Fibroblast of lung (primary cell): ENCODE data around the gene ATRX.
"Not testable (repeated sequence)": the region's sequence is repeated elsewhere in the genome, so short reads cannot be mapped to it uniquely, and the experiment has no call there.

Source experiments
- EZH2 ChIP-seq: IDR thresholded peaks from 2 replicates; pipeline ENCODE4 v1.5.1; 2012; ENCODE audit warnings: low read length, control low read depth, mild to moderate bottlenecking; ENCODE audit errors: missing control alignments
- TF ChIP-seq, protein P1 (sequence below), 2 donors: IDR thresholded peaks in 1 of 2; conservative IDR thresholded peaks in 1 of 2; 1 replicate in 1 of 2; 2 replicates in 1 of 2; pipeline ENCODE4 v1.5.1; 2011 to 2012; ENCODE audit warnings: low read length in 2 of 2, control low read depth in 1 of 2, inconsistent platforms in 1 of 2, low read depth in 1 of 2, mild to moderate bottlenecking in 1 of 2

DNA sequence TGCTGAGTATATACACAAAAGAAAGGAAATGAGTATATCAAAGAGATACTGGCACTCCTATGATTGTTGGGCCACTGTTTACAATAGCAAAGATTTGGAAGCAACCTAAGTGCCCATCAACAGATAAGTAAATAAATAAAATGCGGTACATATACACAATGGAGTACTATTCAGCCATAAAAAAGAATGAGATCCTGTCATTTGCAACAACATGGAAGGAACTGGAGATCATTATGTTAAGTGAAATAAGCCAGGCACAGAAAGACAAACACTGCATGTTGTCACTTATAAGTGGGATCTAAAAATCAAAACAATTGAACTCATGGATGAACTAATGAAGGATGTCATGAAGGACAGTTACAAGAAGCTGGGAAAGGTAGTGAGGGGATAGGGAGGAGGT, 100.3 kb downstream of the ATRX start:
- TF ChIP-seq, protein P1, sequence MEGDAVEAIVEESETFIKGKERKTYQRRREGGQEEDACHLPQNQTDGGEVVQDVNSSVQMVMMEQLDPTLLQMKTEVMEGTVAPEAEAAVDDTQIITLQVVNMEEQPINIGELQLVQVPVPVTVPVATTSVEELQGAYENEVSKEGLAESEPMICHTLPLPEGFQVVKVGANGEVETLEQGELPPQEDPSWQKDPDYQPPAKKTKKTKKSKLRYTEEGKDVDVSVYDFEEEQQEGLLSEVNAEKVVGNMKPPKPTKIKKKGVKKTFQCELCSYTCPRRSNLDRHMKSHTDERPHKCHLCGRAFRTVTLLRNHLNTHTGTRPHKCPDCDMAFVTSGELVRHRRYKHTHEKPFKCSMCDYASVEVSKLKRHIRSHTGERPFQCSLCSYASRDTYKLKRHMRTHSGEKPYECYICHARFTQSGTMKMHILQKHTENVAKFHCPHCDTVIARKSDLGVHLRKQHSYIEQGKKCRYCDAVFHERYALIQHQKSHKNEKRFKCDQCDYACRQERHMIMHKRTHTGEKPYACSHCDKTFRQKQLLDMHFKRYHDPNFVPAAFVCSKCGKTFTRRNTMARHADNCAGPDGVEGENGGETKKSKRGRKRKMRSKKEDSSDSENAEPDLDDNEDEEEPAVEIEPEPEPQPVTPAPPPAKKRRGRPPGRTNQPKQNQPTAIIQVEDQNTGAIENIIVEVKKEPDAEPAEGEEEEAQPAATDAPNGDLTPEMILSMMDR (conservative IDR thresholded peaks at IDR 0.05 in 1 of 2, IDR thresholded peaks at IDR 0.05 in 1 of 2; ENCODE audit: low read depth in 1 of 2, low read length in 2 of 2): not testable (repeated sequence)
- not testable (repeated sequence) for TF ChIP-seq EZH2
